GM20000 (cell line): ENCODE results near the gene ABCA3.

Source experiments
- DNase-seq: peaks from one replicate; pipeline ENCODE4 v3.0.0; 2012; ENCODE audit warnings: low spot score
- CTCF ChIP-seq: IDR thresholded peaks from 2 replicates; pipeline ENCODE4 v1.5.1; 2012; ENCODE audit warnings: mild to moderate bottlenecking, control low read depth; ENCODE audit errors: extremely low read depth, missing control alignments

ABCA3 gene

GRCh38 chr16:2383501-2383900 lies 43.0 kb upstream of the ABCA3 start:
- TF ChIP-seq CTCF, result no peak

GRCh38 chr16:2374644-2375043 lies 34.1 kb upstream of the ABCA3 start:
- TF ChIP-seq CTCF, result no peak

More at GRCh38 chr16:2383501-2383900, 43.0 kb upstream of the ABCA3 start:
- DNase-seq, result no peak

GRCh38 chr16:2373176-2373575 lies 32.6 kb upstream of the ABCA3 start:
- DNase-seq, result no peak
- no peak for TF ChIP-seq CTCF

More at GRCh38 chr16:2374644-2375043, 34.1 kb upstream of the ABCA3 start:
- DNase-seq, result no peak

GRCh38 chr16:2372684-2373083 lies 32.2 kb upstream of the ABCA3 start:
- DNase-seq, result no peak
- no peak for TF ChIP-seq CTCF

GRCh38 chr16:2371421-2371820 lies 30.9 kb upstream of the ABCA3 start:
- DNase-seq, result no peak
- no peak for TF ChIP-seq CTCF

DNA sequence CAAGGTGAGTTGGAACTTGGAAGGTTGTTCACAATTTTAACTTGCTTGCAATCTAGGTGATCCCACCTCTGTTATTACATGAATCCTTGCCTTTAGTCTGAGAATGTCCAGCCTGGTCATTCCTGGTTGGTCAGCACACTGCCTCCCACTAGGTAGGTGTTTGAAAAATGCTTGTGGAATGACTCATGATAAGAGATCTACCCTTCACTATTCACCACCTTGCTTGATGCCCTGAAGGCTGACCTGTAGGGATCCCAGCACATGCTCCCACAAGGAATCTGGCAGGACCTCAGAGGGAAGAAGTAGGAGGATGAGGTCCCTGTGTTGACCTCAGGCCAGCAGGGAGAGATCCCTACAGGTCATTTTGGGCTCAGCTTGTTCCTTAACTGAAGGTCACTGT lies 30.2 kb upstream of the ABCA3 start:
- TF ChIP-seq CTCF, result no peak

GRCh38 chr16:2366660-2367309 lies 26.3 kb upstream of the ABCA3 start:
- no peak for TF ChIP-seq CTCF
- peak; percentile 35 for DNase-seq

More for the DNA sequence above, 30.2 kb upstream of the ABCA3 start:
- no peak for DNase-seq
